ENCODE data around the gene F13B.
"Not testable (repeated sequence)": the region's sequence is repeated elsewhere in the genome, so short reads cannot be mapped to it uniquely, and the experiment has no call there.

Gene F13B

DNA sequence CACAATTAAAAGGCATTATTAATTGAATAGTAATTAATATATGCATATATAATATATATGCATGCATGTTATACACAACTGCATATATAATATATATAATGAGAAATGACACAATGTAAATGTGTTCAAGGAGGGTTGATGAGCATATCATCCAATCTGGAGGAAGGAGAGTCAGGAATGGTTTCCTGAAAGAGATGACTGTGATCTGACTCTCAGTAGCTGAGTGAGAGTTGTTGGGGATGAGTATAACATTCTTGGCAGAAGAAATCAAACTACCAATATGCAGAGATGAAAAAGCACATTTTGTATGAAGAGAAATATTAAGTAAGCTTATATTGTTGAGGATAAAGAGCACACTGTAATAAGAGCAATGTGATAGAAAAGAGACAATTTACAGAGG is 37.3 kb downstream of the F13B start:
- no peak for DNase-seq (ENCODE audit: low read depth in 1 of 2, low spot score in 1 of 2)
- in situ Hi-C loops (cut with HindIII; ENCODE audit: low pct_unique_long_range_greater_than_20kb, low sequenced_read_pairs) = no loop called here
- TF ChIP-seq JUND (IDR thresholded peaks at IDR 0.05; ENCODE audit: low read depth) = no peak

- in situ Hi-C loops (cut with HindIII; ENCODE audit: low pct_unique_long_range_greater_than_20kb, low sequenced_read_pairs) = no loop called here
- TF ChIP-seq JUND (IDR thresholded peaks at IDR 0.05; ENCODE audit: low read depth) = no peak
- DNase-seq (ENCODE audit: low read depth in 1 of 2, low spot score in 1 of 2) = peak in 1 of 2 experiments; percentile 11
Observed at GRCh38 chr1:197027359-197027758, 39.7 kb downstream of the F13B start.

DNA sequence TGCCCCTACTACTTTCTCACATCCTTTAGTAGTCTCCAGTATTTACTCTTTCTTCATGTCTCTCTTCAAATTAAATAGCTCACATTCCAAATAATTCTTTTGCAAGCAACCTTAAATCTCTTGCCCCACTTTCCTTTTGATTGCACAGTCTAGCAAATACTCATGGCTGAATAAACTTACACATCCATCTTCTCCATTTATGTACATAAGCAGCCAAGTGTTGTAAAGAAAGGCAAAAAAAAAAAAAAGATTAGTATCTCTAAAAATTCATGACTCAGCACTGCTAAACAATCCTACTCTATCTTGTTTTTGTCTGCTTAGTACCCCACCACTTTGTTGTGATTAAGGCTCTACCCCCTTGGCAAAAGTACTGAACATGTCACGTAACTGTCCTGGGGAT is 42.6 kb downstream of the F13B start:
- in situ Hi-C loops (cut with HindIII; ENCODE audit: low pct_unique_long_range_greater_than_20kb, low sequenced_read_pairs) = no loop called here
- peak in 1 of 2 experiments; percentile 28 for DNase-seq (ENCODE audit: low read depth in 1 of 2, low spot score in 1 of 2)
- no peak for TF ChIP-seq JUND (IDR thresholded peaks at IDR 0.05; ENCODE audit: low read depth)

DNA sequence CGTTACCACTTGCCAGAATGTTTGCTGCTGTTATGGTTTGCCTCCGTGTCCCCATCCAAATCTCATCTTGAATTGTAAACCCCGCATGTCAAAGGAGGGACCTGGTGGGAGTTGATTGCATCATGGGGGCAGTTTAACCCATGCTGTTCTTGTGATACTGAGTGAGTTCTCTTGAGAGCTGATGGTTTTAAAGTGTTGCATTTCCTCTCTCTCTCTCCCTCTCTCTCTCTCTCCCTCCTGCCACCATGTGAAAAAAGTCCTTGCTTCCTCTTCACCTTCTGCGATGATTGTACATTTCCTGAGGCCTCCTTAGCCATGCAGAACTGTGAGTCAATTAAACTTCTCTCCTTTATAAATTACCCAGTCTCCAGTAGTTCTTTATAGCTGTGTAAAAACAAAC is 45.3 kb downstream of the F13B start:
- no peak for DNase-seq (ENCODE audit: low read depth in 1 of 2, low spot score in 1 of 2)
- in situ Hi-C loops (cut with HindIII; ENCODE audit: low pct_unique_long_range_greater_than_20kb, low sequenced_read_pairs) = no loop called here
- no peak for TF ChIP-seq JUND (IDR thresholded peaks at IDR 0.05; ENCODE audit: low read depth)

DNA sequence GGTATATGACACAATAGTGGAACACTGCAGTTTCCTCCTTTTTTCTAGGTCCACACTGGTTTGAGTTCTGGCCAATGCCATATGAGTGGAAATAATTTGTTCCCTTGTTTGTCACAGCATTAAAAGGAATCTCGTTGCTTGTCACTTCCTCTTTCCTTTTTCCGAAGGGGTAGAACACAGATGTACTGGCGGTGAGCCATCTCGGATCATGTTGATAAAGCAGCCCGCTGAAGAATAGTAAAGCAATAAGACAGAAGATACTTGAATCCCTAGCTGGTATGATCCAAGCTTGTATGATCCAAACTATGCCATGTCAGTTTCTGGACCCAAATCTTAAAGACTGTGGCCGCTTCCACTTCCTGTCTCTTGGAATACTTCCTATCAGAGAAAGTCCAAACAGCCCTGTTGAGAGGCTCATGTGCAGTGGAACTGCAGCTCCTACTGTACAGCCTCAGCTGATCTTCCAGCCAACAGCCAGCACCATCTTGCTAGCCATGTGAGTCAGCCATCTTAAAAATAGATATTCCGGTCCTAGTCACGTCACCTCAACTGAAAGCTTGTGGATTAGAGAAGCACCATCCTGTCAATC is 49.4 kb downstream of the F13B start:
- in situ Hi-C loops (cut with HindIII; ENCODE audit: low pct_unique_long_range_greater_than_20kb, low sequenced_read_pairs) = no loop called here
- no peak for DNase-seq (ENCODE audit: low read depth in 1 of 2, low spot score in 1 of 2)
- TF ChIP-seq JUND (IDR thresholded peaks at IDR 0.05; ENCODE audit: low read depth) = no peak

DNA sequence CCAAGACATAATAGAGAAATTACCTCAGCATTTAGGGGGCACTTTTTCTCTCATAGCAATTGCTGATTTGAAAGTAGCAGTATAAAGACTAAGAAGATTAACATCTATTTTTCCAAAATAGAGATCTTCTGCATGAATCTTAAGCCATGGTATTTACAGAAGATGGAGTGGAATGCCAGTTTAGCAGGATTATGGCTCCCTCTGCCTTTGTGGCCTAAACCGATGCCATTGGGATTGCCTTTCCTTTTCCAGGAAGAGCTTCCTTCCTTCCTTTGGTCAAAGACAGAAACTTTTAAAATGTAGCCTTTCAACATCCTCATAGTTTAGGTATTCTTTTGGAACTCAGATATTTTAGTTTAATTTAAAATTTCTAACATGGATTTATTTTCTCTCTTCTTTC is 50.3 kb downstream of the F13B start:
- no peak for TF ChIP-seq JUND (IDR thresholded peaks at IDR 0.05; ENCODE audit: low read depth)
- no peak for DNase-seq (ENCODE audit: low read depth in 1 of 2, low spot score in 1 of 2)
- in situ Hi-C loops (cut with HindIII; ENCODE audit: low pct_unique_long_range_greater_than_20kb, low sequenced_read_pairs) = no loop called here

DNA sequence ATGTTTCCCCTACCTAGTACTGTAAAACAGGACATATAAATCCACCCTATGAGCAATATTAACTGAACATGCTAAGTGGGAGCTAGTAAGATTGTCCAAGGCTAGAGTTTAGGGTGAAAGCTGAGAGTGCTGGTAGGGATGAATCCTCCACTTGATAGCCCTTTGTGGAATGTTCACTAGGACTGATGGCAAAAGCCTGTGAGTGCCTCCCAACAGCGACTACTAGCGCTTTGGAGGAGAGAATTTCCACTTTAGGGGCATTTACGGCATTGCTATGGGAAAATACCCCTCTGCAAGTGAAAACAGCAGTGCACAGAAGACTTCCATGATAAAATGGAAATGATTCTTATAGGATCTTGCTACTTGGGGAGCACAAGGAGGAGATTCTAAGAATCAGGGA is 53.8 kb downstream of the F13B start:
- no peak for DNase-seq (ENCODE audit: low read depth in 1 of 2, low spot score in 1 of 2)
- no peak for TF ChIP-seq JUND (IDR thresholded peaks at IDR 0.05; ENCODE audit: low read depth)
- in situ Hi-C loops (cut with HindIII; ENCODE audit: low pct_unique_long_range_greater_than_20kb, low sequenced_read_pairs) = no loop called here

DNA sequence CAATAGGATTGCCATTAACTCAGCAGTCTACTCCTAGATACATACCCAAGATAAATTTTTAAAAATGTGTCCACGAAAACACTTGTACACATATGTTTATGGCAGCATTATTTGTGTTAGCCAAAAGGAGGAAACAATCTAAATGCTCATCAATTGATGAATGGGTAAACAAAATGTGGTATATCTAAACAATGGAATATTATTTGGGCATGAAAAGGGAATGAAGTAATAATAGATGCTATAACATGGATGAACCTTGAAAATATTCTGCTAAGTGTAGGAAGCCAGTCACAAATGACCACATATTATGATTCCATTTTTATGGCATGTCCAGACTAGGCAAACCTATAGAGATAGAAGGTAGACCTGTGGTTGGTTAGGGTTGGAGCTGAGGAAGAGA is 55.4 kb downstream of the F13B start:
- DNase-seq (ENCODE audit: low read depth in 1 of 2, low spot score in 1 of 2) = no peak
- in situ Hi-C loops (cut with HindIII; ENCODE audit: low pct_unique_long_range_greater_than_20kb, low sequenced_read_pairs) = no loop called here
- TF ChIP-seq JUND (IDR thresholded peaks at IDR 0.05; ENCODE audit: low read depth) = no peak

GRCh38 chr1:197008861-197009260 is 58.2 kb downstream of the F13B start:
- TF ChIP-seq JUND (IDR thresholded peaks at IDR 0.05; ENCODE audit: low read depth) = no peak
- in situ Hi-C loops (cut with HindIII; ENCODE audit: low pct_unique_long_range_greater_than_20kb, low sequenced_read_pairs) = no loop called here
- DNase-seq (ENCODE audit: low read depth in 1 of 2, low spot score in 1 of 2) = no peak

GRCh38 chr1:197003132-197003531 is 63.9 kb downstream of the F13B start:
- in situ Hi-C loops (cut with HindIII; ENCODE audit: low pct_unique_long_range_greater_than_20kb, low sequenced_read_pairs) = no loop called here
- no peak for DNase-seq (ENCODE audit: low read depth in 1 of 2, low spot score in 1 of 2)
- no peak for TF ChIP-seq JUND (IDR thresholded peaks at IDR 0.05; ENCODE audit: low read depth)

GRCh38 chr1:197001828-197002227 is 65.2 kb downstream of the F13B start:
- no peak for TF ChIP-seq JUND (IDR thresholded peaks at IDR 0.05; ENCODE audit: low read depth)
- in situ Hi-C loops (cut with HindIII; ENCODE audit: low pct_unique_long_range_greater_than_20kb, low sequenced_read_pairs) = no loop called here
- DNase-seq (ENCODE audit: low read depth in 1 of 2, low spot score in 1 of 2) = no peak

DNA sequence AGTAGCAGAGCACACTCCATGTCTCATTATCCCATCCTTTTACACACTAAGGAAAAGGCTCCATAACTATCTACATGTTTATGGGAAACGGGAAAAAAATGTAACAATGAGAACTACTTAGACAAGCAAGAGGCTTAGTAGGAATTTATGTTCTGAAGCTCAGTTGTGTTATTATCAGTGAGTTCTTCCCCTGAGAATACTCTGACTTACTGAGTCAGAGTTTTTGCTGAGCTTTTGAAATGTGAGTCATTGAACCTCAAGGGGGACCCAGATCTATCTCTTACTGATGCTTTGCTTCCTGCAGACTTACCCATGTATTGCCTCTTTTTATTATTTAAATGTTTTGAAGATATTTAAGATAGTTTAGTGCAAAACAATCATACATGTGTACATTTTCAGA is 69.6 kb downstream of the F13B start:
- TF ChIP-seq JUND (IDR thresholded peaks at IDR 0.05; ENCODE audit: low read depth) = no peak
- no peak for DNase-seq (ENCODE audit: low read depth in 1 of 2, low spot score in 1 of 2)
- in situ Hi-C loops (cut with HindIII; ENCODE audit: low pct_unique_long_range_greater_than_20kb, low sequenced_read_pairs) = no loop called here

DNA sequence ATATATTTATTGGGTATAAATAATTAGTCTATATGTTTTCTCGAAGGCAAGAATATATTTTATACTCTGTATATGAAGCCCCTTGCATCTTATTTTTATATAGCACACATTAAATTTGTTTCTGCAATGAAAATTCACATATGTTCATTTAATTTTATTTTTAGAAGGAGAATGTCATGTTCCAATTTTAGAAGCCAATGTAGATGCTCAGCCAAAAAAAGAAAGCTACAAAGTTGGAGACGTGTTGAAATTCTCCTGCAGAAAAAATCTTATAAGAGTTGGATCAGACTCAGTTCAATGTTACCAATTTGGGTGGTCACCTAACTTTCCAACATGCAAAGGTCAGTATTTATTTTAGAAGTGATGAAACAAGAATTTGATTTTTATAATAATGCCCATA is 73.1 kb downstream of the F13B start:
- DNase-seq (ENCODE audit: low read depth in 1 of 2, low spot score in 1 of 2) = no peak
- in situ Hi-C loops (cut with HindIII; ENCODE audit: low pct_unique_long_range_greater_than_20kb, low sequenced_read_pairs) = no loop called here
- TF ChIP-seq JUND (IDR thresholded peaks at IDR 0.05; ENCODE audit: low read depth) = no peak

- in situ Hi-C loops (cut with HindIII; ENCODE audit: low pct_unique_long_range_greater_than_20kb, low sequenced_read_pairs) = not testable (repeated sequence)
- peak; percentile 19 to 88 for DNase-seq (ENCODE audit: low read depth in 1 of 2, low spot score in 1 of 2)
Observed at GRCh38 chr1:196991919-196992651, 75.0 kb downstream of the F13B start.
